ENCODE results near the gene CHRNA4.
"Not testable (repeated sequence)": the region's sequence is repeated elsewhere in the genome, so short reads cannot be mapped to it uniquely, and the experiment has no call there.

Gene CHRNA4

GRCh38 chr20:63397946-63398450 lies 36.8 kb upstream of the CHRNA4 start:
- no peak for DNase-seq (ENCODE audit: low read depth in 2 of 2)

DNA sequence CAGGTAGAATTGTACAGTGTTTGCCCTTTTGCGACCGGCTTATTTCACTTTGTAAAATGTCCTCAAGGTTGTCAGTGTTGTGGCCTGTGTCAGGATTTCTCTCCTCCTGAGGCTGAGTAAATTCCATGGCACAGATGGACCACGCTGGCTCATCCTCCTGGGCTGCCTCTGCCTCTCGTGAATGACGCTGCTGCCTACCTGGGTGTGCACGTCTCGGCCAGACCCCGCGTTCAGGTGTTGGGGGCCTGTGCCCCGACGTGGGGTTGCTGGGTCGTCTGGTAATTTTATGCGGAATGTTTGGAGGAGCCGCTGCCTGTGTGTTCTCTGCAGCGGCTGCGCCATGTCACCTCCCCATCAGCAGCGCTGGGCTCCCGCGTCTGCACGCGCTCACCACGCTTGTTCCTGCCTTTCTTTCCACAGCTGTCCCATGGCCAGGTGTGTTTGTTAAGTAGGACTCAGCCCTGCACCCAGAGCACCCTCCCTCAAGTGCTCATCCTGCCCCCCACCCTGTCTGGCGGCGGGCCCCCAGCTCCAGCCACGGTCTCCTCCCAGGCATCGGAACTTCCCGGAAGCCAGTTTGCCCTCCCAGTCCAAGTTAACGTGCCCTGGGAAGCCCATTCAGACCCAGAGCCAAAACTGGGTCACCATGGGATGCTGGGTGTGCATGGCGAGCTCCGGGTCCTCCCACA lies 36.1 kb upstream of the CHRNA4 start:
- no peak for DNase-seq (ENCODE audit: low read depth in 2 of 2)

DNA sequence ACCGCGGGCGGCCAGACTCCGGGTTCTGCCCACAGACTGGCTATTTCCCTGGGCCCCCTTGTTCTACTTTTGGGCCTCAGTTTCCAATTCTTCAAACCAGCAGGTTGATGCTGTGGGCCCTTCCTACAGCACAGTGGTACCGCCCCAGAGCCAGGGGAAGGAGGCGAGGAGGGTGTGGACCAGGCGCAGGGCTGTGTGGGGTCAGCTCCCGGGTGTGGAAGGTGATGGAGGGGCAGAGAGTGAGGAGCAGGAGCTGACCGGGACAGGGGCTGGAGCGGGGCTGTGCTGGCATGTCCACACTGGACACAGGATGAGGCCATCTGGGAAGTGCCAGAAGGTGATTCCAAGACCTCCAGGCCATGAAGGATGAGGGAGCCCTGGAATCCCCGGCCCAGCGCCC lies 35.2 kb upstream of the CHRNA4 start:
- DNase-seq (ENCODE audit: low read depth in 2 of 2) = no peak

DNA sequence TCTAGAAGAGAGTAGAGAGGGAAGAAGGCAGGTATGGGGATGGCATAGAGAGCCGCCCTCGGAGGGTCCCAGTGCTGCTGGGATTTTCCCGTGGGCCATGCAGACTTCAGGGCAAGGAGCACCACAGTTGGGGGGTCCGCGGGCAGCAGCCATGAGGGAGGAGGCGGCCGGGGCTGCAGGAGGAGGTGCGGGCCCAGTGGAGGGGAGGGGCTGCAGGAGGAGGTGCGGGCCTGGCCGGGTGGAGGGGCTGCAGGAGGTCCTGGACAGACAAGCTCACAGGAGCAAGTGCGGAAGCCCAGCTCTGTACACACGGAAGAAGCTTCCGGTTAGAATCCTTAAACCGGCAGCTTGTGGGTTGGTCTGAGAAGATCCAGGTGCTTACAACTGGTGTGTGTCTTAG lies 34.6 kb upstream of the CHRNA4 start:
- no peak for DNase-seq (ENCODE audit: low read depth in 2 of 2)

- DNase-seq (ENCODE audit: low read depth in 2 of 2) = no peak
Measured at GRCh38 chr20:63394920-63395455, 33.8 kb upstream of the CHRNA4 start.

- DNase-seq (ENCODE audit: low read depth in 2 of 2) = no peak
Measured at GRCh38 chr20:63394069-63394919, 33.1 kb upstream of the CHRNA4 start.

DNA sequence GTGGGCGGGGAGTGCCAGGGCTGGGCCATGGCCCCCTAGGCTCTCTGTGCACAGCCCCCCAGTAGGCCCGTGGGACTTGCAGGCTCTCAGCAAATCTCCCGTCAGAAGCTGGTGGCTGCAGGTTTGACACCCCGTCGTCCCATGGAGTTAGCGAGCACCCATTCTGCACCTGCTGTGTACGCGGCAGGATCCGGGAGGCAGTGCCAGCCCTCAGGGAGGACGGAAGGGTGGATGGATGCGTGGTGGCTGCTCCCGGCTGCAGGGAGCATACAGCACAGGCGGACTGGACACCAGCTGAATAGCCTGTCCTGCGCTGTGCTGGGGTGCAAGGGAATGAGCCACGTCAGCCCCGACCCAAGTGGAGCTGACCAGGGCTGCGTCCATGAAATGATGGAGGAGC lies 32.4 kb upstream of the CHRNA4 start:
- DNase-seq (ENCODE audit: low read depth in 2 of 2) = no peak

DNA sequence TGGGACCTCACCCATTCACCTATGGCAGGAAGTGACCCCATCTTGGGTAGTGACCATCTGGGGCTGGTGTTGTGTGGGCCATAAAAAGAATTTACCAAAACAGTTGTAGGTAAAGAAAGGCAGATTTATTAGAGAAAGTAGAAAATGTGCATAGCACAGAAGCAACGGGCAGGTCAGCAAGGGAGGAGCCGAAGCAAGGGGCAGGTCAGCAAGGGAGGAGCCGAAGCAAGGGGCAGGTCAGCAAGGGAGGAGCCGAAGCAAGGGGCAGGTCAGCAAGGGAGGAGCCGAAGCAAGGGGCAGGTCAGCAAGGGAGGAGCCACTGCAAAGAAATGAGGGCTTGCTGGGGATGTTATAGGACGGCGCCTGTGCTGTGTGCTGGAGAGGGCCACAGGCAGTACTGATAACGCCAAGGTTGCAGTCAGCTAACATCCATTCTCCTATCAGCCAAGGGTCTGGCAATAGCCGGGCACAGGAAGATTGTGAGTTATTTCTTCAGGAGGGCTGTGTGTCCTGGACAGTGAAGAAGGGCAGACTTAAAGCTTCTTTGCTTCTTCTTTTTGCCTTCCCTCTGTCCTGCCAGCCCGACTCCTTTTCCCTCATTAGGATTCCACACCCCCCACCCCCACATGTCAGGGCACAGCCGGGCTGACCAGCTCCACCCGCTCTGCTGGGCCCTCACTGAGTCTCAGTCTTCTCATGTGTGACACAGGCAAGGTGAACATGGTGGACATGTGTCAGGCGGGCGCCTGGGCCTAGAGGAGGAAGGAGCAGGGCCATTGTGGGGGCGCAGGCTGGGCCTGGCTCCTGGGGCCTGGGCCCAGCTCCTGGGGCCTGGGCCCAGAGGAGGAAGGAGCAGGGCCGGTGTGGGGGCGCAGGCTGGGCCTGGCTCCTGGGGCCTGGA lies 31.6 kb upstream of the CHRNA4 start:
- no peak for DNase-seq (ENCODE audit: low read depth in 2 of 2)

- DNase-seq (ENCODE audit: low read depth in 2 of 2) = no peak
Measured at GRCh38 chr20:63387917-63388316, 26.8 kb upstream of the CHRNA4 start.

DNA sequence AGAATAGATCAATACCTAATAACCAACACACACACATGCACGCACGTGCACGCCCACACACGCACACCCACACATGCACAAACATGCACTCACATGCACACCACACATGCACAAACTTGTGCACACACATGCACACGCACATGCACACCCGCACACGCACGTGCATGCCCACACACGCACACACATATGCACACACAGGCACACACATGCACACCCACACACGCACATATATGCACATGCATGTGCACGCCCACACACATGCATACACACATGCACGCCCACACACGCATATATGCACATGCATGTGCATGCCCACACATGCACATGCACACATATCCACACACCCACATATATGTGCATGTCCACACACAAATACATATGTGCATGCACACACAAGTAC lies 26.2 kb upstream of the CHRNA4 start:
- no peak for DNase-seq (ENCODE audit: low read depth in 2 of 2)

DNA sequence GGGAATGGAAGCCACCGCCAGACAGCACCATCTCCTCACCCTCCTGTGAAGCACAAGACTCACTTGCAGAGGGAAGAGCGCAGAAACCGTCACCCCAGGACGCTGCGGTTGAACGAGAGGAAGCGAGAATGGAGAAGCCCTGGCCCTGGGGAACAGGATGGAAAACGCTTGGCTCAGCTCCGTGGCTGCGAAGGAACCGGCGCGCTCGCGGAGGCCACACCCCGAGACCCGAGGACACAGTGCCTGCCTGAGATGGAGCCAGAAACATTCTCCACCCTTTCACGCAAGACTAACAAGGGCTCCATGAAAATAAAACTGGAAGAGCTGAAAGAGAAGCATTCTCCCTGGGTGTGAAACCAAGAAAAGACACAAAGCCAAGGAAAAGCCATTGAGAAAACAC lies 25.3 kb upstream of the CHRNA4 start:
- no peak for DNase-seq (ENCODE audit: low read depth in 2 of 2)

DNA sequence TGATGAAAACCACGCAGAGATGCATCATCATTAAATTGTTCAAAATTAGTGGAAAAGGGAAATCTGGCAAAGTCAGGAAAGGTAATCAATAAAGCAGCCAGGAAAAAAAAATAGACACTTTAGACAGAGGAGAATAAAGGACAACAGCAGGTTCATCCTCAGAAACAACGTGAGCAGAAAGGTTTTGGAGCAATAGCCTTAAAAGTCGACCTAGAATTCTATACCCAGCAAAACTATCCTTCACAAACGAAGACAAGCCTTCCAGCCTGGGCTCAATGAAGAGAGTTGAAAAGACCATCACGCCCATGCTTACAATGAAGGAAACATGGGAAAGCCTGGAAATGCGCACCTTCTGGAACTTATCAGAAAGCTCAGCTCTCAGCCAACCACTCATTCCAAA lies 24.7 kb upstream of the CHRNA4 start:
- no peak for DNase-seq (ENCODE audit: low read depth in 2 of 2)

GRCh38 chr20:63384336-63384735 lies 23.2 kb upstream of the CHRNA4 start:
- DNase-seq (ENCODE audit: low read depth in 2 of 2) = no peak

GRCh38 chr20:63383556-63383955 lies 22.4 kb upstream of the CHRNA4 start:
- DNase-seq (ENCODE audit: low read depth in 2 of 2) = no peak

DNA sequence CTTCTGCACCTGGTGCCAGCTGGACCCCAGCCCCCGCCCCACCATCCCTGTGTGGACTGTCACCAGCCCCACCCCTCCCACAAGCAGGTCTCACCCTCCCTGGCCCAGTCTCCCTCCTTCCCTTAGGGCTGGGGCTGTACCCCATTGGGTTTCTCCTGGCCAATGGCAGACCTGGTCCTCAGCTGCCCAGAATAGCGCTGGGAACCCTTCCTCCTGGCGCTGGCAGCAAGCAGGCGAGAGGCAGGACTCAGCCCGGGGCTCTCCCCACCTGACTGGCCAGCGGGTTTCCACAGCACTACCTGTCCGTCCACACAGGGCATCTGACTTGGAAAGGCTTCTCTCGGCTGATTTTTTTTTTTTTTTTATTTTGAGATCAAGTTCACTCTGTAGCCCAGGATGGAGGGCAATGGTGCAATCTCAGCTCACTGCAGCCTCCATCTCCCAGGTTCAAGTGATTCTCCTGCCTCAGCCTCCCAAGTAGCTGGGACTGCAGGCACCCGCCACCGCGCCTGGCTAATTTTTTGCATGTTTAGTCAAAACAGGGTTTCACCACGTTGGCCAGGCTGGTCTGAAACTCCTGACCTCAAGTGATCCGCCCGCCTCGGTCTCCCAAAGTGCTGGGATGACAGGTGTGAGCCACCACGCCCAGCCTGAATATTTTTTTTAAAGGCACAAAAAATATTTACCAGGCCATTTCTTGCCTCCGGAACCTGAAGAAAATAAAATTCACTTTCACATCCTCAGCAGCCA lies 21.6 kb upstream of the CHRNA4 start:
- no peak for DNase-seq (ENCODE audit: low read depth in 2 of 2)

GRCh38 chr20:63381781-63382431 lies 20.8 kb upstream of the CHRNA4 start:
- peak; percentile 15 to 27 for DNase-seq (ENCODE audit: low read depth in 2 of 2)

GRCh38 chr20:63380346-63380870 lies 19.3 kb upstream of the CHRNA4 start:
- no peak for DNase-seq (ENCODE audit: low read depth in 2 of 2)

DNA sequence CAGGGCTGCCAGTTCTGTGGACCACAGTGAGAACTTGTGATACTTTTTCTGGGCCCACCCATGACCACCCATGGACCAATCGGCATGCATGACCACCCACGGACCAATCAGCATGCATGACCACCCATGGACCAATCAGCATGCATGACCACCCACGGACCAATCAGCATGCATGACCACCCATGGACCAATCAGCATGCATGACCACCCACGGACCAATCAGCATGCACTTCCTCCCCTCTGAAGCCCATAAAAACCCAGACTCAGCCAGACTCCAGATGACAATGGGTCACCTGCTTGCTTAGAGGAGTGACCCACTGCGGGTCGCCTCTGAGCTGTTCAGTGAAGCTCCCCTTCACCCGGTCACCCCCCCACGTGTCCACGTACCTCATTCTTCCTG lies 18.7 kb upstream of the CHRNA4 start:
- DNase-seq (ENCODE audit: low read depth in 2 of 2) = not testable (repeated sequence)

GRCh38 chr20:63379296-63379695 lies 18.1 kb upstream of the CHRNA4 start:
- DNase-seq (ENCODE audit: low read depth in 2 of 2) = no peak

- DNase-seq (ENCODE audit: low read depth in 2 of 2) = no peak
Measured at GRCh38 chr20:63378626-63379025, 17.5 kb upstream of the CHRNA4 start.
